Adrenal gland (tissue), 12 donors: Measurements from ENCODE around the gene MAST4. TPM values are rescaled to one million over a fixed set of nuclear protein-coding genes. Genes with fewer than 3 reads are reported as not detected.

Source experiments
- DNase-seq, 7 donors: peaks; one replicate each; pipeline ENCODE4 v3.0.0-alpha.2; 2019 to 2020
- H3K27ac ChIP-seq, 5 donors: fragments of 200-600 bp; sonication (generic) in 4 of 5; 1 replicate in 3 of 5; 2 replicates in 2 of 5; pipeline versions ENCODE4 v1.5.1 to v1.8.0; 2016 to 2020; ENCODE audit warnings: mild to moderate bottlenecking in 1 of 5
- H3K27me3 ChIP-seq: fragments of 200-600 bp; 2 replicates; pipeline ENCODE4 v1.8.0; 2021
- H3K36me3 ChIP-seq, 2 donors: fragments of 200-600 bp; replicated peaks in 1 of 2; 1 replicate in 1 of 2; 2 replicates in 1 of 2; pipeline versions ENCODE4 v1.5.1 to v1.8.0; 2018 to 2022
- H3K4me1 ChIP-seq, 2 donors: fragments of 200-600 bp; replicated peaks in 1 of 2; 1 replicate in 1 of 2; 2 replicates in 1 of 2; pipeline versions ENCODE4 v1.5.1 to v1.8.0; 2018 to 2021
- H3K4me3 ChIP-seq, 4 donors: fragments of 200-600 bp; sonication (generic) in 3 of 4; one replicate each; pipeline ENCODE4 v1.5.1; 2016 to 2018
- H3K9me3 ChIP-seq, 3 donors: fragments of 200-600 bp; sonication (generic) in 1 of 3; replicated peaks in 1 of 3; 1 replicate in 2 of 3; 2 replicates in 1 of 3; pipeline versions ENCODE4 v1.5.1 to v1.8.0; 2016 to 2021
- CTCF ChIP-seq, 6 experiments: fragments of 450-650 bp in 4 of 6; fragments of 200-600 bp in 2 of 6; sonication (generic) in 1 of 6; IDR thresholded peaks; 1 replicate in 5 of 6; 2 replicates in 1 of 6; pipeline versions ENCODE4 v1.5.1 to v1.8.0; 2016 to 2021; ENCODE audit warnings: antibody characterized with exemption in 6 of 6, mild to moderate bottlenecking in 2 of 6, moderate library complexity in 1 of 6
- POLR2A ChIP-seq, 2 donors: fragments of 450-650 bp; IDR thresholded peaks; one replicate each; pipeline ENCODE4 v1.6.1; 2017; ENCODE audit warnings: antibody characterized with exemption in 2 of 2, mild to moderate bottlenecking in 2 of 2, moderate library complexity in 1 of 2
- WGBS, 4 donors: extraction: QIAGEN DNeasy Blood & Tissue Kit in 2 of 4; methylation state at CpG; one replicate each; pipeline versions ENCODE4 v1.1.5 to v1.1.7; 2013 to 2017; 5-methylcytosine and 5-hydroxymethylcytosine counted together
- intact Hi-C, 2 donors: fragments of 100-400 bp; cut with DNase I; formaldehyde crosslinking; loops; one replicate each; pipeline versions ENCODE4 v1.14.1 to v1.15.0; 2022 to 2023
- polyA plus RNA-seq, 3 donors: library from polyadenylated mRNA; stranded (reverse); fragments of 200-250 nt in 2 of 3; fragments of 350-450 nt in 1 of 3; fragmentation: Illumina TruSeq in 1 of 3; extraction: RNeasy Lipid Tissue Mini Kit (QIAGEN cat#74804) in 1 of 3; gene quantifications; one replicate each; pipeline ENCODE4 v1.2.3, GENCODE V29; 2013 to 2014
- total RNA-seq, 9 donors: library from RNA; depleted of rRNA in 4 of 9; stranded (reverse); fragments of >200 nt in 4 of 9; fragments of 120-200 nt in 1 of 9; fragmentation: NEBNext Ultra II Directional in 1 of 9; extraction: Animal tissue kit (Norgen Biotek cat#: 25700) in 1 of 9; gene quantifications; one replicate each; pipeline versions ENCODE4 v1.1.0 to v1.2.4, GENCODE V29; 2013 to 2023
- donor health status: healthy with polysubstance abuse.
- donor health status: Bipolar disorder and iron deficiency.
- donor health status: DM: yes; HTN: yes; CAD: no.
- donor health status: DM: no; HTN: no; CAD: no.
- donor health status: DM: no; HTN: no; CAD: no.
- donor health status: DM: yes; HTN: yes; CAD: no.

MAST4 gene
- total and polyA plus RNA-seq, 12 donors, result 12.3 to 95.0 (median 42.8) TPM

GRCh38 chr5:66851306-66851705, 255.1 kb downstream of the MAST4 start:
- 70 to 77% (median 75%) methylated on average over 2 of the region's 2 CpGs for WGBS, 4 donors
- H3K27me3 ChIP-seq, result no peaks in the 10 kb centered on the region
- no peak for DNase-seq
- TF ChIP-seq POLR2A (IDR thresholded peaks at IDR 0.05), result no peak
- TF ChIP-seq CTCF (IDR thresholded peaks at IDR 0.05), result no peak
- H3K9me3 ChIP-seq, result no peaks in the 10 kb centered on the region
- intact Hi-C loops, result no loop called here
- H3K36me3 ChIP-seq, result no peaks in the 10 kb centered on the region
- no peaks in the 10 kb centered on the region for H3K4me1 ChIP-seq
- no peak overlapping the region for H3K4me3 ChIP-seq
- H3K27ac ChIP-seq, result no peak overlapping the region

- Histone ChIP-seq H3K4me3 (no peak overlapping the region), H3K36me3 (no peaks in the 10 kb centered on the region), H3K9me3 (no peaks in the 10 kb centered on the region), H3K27ac (no peak overlapping the region), H3K27me3 (no peaks in the 10 kb centered on the region), H3K4me1 (no peaks in the 10 kb centered on the region)
- whole genome bisulfite sequencing, 4 donors, result 67 to 74% (median 69%) methylated on average over 4 of the region's 4 CpGs
- no peak for DNase-seq
- TF ChIP-seq POLR2A (IDR thresholded peaks at IDR 0.05), result no peak
- no peak for TF ChIP-seq CTCF (IDR thresholded peaks at IDR 0.05)
- intact Hi-C loops, result no loop called here
Measured at GRCh38 chr5:66854416-66854815, 258.2 kb downstream of the MAST4 start.

- no peak overlapping the region for H3K27ac ChIP-seq
- peaks cover 6 to 7% of the 10 kb centered on the region in 2 donors for H3K4me1 ChIP-seq
- intact Hi-C loops, result no loop called here
- 33 to 89% (median 83%) methylated on average over 2 of the region's 2 CpGs for WGBS, 4 donors
- no peak for TF ChIP-seq POLR2A (IDR thresholded peaks at IDR 0.05)
- TF ChIP-seq CTCF (IDR thresholded peaks at IDR 0.05), result no peak
- H3K36me3 ChIP-seq, result no peaks in the 10 kb centered on the region
- no peak for DNase-seq
- no peaks in the 10 kb centered on the region for H3K27me3 ChIP-seq
- no peaks in the 10 kb centered on the region for H3K9me3 ChIP-seq
- H3K4me3 ChIP-seq, result no peak overlapping the region
Measured at GRCh38 chr5:66856041-66856805, 260.0 kb downstream of the MAST4 start.

- TF ChIP-seq CTCF (IDR thresholded peaks at IDR 0.05) (no peak), POLR2A (IDR thresholded peaks at IDR 0.05) (no peak)
- WGBS, 4 donors, result 80 to 89% (median 84%) methylated on average over 2 of the region's 2 CpGs
- Histone ChIP-seq H3K27ac (no peak overlapping the region), H3K9me3 (no peaks in the 10 kb centered on the region), H3K36me3 (no peaks in the 10 kb centered on the region), H3K27me3 (no peaks in the 10 kb centered on the region), H3K4me1 (peaks cover 6 to 7% of the 10 kb centered on the region in 2 donors), H3K4me3 (no peak overlapping the region)
- DNase-seq, result no peak
- intact Hi-C loops, result no loop called here
Measured at GRCh38 chr5:66859526-66859925, 263.3 kb downstream of the MAST4 start.
